RKO (cell line): ENCODE data around the gene ANKRD11.
"Not testable (repeated sequence)": the region's sequence is repeated elsewhere in the genome, so short reads cannot be mapped to it uniquely, and the experiment has no call there.

Experiments
- DNase-seq: peaks from one replicate; pipeline ENCODE4 v3.0.0-alpha.2; 2016; ENCODE audit warnings: low spot score

Gene ANKRD11

DNA sequence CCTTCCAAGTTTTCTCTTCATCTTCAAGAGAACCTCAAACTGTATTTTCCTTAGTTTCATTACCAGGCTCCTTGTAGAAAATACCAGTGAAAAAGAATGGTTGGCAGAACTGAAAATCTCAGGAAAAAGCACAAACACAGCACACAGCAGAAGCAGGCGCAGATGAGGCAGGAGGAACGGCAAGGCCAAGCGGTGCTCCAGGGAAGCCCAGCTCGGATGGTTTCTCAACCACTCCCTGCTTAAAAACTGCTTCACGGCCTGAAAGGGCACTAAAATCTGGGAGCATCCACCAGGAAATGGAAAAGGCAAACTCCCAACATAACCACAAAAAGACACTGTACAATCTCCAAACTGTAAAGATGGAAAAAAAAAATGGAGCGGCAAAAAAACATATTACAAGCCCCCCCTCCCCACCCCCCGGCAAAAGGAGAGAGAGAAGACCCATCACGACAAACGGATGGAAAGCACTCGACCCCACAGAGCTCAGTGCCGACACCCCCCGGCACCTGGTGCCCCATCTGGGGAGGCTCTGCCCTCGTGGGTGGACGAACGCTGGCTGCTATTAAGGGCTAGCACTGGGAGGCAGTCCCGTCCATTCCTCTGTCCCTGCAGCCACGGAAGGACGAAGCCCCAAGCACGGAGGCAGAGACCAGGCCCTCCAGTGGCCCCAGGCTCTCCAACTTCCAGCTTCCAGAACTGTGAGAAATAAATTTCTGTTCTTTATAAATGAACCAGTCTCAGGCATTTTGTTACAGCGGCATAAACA, 145.3 kb downstream of the ANKRD11 start:
- no peak for DNase-seq

DNA sequence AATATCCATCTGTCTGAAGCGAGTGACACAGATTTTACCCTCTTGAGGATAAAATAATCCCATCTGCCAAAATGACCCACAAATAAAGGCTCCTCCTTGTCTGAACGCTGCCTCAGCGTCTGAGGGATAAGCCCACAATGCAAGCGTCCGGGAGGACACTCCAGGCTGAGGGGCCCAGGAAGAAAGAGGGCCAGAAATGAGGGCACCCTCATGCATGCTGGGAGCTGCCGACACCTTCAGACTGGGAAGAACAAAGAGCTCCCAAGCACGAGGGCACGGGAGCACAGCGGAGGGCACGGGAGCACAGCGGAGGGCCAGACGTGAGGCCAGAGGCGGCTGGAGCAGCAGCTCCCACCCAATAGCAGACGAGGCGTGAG, 145.9 kb downstream of the ANKRD11 start:
- DNase-seq: no peak

DNA sequence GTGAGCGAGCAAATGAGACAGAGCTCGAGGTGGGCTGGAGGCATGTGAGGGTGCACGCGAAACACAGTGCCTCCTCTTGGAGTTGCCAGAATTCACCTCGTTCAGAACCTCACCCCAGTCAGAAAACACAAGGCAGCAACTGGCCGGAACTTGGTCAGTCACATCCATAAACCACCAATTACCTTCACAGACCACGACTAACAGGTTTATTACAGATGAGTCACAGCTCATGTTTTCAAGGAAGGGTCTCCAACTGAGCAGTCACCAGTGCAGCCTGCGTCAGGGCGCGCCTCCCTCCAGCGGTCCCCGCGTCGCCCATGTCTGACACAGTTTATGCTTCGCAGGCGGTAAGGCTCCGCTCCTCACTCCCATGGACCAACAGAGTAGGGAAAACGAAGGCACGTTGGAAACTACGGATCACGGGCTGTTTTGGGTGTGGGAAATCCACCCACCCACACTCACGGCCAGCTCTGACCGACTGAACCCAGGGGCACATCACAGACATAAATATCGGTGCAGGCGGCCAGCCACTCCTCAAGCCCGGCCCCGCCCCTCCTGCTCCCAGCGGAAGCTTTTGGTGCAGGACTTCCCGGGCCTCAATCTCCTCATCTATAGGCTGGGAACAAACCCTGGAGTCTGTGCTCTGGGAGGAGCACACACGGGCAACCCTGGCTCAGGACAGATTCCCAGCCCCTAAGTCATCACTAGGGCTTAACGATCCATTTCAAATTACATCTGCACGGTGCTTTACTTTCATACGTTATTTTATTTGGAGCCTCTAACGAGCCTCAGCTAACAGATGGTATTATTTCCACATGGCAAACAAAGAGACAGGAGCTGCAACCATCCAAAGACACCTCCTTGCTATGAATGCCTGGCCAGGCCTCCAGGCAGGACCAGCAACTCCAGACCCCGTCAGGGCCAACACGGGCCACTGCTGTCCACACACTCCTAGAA, 146.6 kb downstream of the ANKRD11 start:
- DNase-seq: no peak

DNA sequence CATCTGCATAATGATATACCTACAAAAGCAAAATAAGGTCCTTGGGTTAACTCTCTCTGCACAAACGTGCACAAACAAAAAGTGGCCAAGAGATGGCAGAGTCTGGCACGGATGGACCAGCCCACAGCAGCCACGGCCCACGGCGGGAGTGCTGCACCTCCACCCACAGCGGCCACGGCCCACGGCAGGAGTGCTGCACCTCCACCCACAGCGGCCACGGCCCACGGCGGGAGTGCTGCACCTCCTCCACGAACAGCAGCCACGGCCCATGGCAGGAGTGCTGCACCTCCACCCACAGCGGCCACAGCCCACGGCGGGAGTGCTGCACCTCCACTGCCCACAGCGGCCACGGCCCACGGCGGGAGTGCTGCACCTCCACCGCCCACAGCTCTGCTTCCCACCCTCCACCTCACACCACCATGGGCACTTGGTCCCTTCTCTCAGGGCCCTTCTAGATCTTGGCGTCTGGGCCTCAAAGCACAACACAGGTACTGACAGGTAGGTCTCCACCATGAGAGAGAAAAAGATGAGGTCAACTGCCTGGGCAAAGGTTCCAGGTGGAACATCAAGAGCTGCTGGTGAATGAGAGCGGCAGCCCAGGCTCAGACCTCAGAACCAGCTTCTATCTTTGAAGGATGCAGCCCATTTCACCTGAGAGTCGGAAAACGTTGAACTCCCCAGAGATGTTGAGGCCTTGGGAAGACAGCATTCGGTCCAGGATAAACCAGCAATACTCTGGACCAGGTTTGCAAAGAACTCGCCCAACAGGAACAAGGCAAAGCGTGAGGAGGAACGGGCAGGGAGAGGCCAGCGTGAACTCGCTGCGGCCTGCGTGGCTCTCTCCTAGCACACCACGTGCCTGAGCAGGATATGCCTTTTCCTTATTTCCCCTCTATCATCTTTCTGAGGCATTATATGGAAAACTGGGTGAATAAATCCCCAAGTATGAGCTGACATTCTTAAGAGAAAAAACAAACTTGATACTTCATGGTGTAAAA, 148.4 kb downstream of the ANKRD11 start:
- no peak for DNase-seq

DNA sequence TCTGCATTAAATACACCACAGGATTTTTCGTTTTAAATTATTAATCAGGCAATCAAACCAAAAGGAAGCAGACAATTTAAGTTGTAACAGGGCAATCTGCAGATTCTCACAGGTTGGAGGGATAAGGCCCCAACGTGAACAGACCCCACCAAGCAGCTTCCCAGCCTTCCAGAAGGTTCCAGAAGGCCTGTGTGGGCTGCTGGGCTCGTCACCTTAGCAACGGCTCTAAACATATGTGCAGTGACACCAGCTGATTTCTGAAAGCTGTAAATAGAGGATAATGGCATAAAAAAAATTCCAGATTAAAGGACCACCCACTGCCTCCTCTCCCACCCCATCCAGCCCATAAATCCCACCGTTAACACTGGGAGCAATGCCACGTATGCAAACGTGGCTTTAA, 149.1 kb downstream of the ANKRD11 start:
- no peak for DNase-seq

DNA sequence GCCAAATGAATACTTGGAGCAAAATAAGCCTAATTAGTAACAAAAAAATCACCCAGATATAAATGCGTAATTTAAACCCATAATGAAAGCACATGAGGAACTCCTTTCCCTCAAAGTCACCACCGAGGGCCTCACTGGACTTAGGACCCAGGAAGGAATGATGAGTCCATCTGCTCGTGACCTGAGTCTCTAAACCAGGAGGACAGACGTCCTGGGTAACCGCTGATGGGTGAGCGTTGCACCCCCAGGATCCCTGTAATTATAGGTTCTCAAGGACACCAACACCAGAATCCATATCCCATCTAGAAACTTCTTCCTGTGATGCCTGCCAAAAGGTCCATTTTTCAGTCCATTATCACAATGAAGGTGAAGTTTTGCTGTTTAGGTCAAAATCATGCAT, 151.5 kb downstream of the ANKRD11 start:
- DNase-seq: no peak

DNA sequence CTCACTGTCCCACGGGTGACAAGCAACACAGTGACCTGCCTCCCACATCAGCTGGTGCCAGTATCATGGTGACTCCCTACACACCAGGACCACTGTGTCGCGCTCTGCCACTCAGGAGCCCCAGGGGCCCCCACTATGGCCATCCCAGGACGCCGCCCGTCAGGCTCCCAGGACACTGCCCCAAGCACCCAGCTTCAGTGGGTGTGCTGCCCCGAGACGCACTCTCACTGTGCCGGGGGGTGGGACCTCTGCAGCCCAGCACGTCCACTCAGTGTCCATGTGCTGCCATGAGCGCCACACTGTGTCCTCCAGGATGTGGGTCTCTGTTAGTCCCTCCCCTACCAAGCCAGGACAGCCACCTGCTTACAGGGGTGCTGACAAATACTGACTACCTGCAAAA, 152.4 kb downstream of the ANKRD11 start:
- DNase-seq: no peak

DNA sequence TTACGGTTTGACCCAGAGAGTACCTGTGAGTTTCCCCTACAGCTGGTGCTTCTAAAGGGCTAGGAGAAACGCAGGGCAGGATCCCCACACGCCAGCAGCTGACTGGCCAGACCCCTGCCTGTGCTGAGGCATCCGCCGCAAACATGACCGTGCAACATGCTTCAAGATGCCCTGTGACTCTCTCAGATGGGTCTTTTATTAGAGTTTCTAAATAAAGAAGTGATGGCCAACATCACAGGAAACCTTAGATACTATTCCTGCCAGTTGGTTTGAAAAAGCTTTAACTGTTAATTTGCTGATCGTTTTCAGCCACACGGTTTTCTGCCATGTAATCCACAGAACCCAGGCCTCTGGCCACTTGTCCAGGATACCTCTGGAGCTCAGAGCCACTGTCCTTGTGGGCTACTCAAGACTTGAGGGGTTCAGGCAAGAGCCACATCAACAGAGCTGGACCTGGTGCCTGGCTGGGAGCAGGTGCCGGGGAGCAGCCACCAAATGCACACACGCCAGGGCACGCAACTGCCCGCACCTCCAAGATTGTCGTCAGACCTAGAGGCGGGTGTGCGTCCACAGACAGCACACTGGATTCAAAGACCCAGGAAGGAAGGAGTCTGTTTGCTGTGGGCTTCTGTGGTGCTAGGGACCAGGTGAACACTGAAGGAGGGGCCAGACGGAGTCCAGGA, 154.4 kb downstream of the ANKRD11 start:
- DNase-seq: no peak

DNA sequence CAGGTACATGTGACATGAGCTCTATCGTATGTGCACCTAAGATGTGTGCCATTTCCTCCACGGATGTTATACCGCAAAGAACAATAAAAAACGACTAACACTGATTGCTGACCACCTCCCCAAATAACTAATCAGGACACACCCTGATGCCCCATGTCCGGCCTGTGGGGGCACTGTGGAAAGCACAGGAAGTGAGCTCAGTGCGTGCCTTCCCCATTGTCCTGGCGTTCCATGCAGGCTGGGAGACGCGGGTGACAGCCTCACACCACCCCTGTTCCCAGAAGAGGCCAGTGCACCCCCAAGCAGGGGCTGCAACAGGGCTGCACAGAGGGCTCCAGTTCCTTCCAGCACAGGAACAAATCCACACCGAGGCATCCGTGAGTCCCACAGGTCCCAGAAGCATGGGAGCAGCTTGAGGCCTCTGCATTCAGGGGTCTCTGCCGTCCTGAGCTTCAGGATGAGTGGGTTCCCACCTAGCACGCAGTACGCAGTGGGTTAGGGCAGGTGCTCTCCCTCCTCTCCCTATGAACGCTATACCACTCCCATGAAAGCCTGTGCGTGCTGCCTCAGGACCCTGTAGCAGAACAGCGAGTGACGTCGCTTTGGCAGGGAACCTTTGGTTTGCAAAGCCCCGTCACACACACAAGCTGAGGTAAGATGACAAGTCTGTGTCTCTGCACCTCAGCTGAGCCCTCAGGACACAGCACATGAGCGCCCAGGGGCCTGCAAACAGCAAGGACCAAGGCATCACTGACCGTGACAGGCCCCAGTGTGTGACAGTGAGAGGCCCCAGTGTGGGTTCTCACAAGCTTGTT, 155.2 kb downstream of the ANKRD11 start:
- no peak for DNase-seq

DNA sequence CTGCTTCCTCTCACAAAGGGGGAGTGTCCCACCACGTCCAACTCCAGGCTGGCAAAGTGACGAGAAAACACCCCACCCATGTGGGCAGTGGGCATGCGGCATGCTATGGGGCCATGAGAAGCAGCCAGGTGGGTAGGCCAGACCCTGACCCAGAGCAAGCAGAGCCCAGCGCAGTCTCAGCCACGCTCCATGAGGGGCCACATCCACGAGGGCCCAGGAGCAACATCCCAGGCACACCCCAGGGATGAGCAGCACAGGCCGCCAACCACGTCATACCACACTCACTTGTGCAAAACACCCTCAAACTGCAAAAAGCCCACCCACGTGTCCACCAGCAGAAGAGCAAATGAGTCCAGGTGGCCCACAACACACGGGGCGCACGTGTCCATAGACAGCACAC, 155.9 kb downstream of the ANKRD11 start:
- no peak for DNase-seq

DNA sequence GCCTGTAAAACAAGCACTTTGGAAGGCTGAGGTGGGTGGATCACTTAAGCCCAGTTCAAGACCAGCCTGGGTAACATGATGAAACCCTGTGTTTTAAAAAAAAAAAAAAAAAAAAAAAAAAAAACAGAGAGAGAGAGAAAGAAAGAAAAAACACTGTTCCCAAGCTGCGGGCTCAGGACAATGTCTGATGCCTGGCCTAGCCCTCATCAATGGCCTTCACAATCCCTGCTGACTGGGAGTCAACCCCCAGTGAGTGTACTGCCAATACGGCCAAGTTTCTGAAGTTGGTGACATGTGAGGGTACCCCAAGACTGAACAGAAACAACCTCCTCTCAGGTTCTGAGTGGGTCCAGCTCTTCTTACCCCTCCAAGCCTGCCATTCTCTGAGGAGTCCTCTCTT, 156.3 kb downstream of the ANKRD11 start:
- no peak for DNase-seq

DNA sequence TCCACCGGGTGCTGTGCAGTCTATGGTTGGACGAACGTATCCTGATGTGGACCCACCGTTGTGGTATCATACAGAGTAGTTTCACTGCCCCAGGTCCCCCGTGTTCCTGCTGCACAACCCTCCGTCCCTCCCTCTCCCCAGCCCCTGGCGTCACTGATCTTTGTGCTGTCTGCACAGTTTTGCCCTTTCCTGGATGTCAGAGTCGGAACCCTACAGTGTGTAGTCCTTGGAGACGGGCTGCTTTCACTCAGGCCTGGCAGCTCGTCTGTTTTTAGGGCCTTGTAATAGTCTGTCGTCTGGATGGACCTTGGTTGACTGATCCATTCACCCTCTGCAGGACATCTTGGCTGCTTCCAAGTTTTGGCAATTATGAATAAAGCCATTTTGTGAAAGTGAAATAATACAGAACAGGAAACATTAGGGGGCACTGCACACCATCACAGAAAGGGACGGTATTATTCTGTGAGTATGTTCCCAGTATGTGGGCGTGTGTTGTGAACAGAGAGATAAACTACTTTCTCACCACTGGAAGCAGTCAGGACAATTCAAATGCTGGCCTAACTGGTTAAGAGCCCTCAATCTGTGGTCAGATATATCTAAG, 156.9 kb downstream of the ANKRD11 start:
- peak; percentile 51 for DNase-seq

DNA sequence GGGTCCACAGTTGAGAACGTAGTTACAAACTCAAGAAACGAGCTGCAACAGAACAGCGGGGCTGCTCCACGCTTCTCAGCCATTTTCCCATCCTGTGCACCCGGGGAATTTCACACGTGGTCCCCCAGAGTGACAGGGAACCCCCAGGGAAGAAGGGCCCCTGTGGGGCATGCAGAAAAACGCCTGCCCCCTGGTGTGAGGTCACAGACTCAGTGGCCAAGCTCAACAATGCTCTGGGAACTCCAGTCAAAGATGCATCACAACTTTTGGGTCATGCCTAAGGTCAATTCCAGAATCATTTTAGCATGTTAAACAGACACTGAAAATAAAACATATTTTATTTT, 157.5 kb downstream of the ANKRD11 start:
- no peak for DNase-seq

DNA sequence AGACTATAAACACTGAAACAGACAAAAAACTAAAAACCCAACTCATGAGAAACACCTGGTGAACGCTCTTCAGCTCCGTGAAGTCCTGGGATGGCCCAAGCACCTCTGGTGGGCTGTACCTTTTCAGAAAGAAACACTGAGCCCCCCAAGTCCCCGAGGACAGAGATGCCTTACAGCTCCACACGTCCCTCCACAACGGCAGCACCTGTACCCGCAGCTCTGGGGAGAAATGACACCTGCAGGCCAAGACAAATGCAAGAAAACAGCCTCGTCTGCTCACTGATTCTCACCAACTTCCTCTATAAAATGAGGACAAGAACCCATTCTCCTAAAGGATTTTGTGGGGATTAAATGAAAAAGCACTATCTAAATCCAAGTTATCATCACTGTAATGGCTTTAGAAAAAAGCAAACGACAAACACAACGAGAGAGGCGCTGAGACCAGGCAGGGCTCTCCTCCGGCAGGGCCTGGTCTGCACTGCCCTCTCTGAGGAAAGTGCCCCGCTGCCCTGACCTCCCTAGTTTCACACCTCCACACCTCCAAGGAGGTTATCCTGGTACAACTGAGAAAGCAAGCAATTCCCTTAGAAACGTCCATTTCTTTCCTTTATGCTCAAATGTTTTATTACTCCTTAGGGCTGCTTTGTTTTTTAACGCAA, 158.0 kb downstream of the ANKRD11 start:
- no peak for DNase-seq

DNA sequence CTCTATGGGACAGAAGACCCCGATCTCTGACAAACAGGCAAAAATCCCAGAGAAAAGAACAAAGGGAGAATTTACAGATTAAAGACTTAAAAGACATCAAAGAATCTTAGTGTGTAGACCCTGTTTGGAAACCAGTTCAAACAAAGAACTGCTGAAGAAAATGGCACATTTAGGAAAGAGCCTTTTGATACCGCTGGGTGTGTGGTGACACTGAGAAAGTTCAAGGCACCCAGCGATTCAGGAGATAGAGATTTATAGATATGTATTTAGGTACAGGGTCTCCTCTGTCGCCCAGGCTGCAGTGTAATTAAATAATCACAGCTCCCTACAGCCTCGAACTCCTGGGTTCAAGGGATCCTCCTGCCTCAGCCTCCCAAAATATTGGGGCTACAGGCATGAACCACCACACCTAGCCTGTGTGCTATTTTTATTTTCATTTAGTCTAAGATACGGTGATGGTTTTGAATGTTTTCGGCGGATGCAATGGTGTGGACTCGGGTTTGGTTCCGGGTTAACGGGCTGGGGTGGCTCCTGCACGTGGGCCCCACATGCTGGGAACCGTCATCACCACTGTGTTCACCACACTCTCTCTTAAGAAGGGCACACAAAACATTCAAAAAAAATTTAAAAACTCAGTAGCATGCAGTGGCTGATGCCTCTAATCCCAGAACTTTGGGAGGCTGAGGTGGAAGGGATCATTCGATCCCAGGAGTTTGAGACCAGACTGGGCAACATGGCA, 158.8 kb downstream of the ANKRD11 start:
- DNase-seq: no peak

DNA sequence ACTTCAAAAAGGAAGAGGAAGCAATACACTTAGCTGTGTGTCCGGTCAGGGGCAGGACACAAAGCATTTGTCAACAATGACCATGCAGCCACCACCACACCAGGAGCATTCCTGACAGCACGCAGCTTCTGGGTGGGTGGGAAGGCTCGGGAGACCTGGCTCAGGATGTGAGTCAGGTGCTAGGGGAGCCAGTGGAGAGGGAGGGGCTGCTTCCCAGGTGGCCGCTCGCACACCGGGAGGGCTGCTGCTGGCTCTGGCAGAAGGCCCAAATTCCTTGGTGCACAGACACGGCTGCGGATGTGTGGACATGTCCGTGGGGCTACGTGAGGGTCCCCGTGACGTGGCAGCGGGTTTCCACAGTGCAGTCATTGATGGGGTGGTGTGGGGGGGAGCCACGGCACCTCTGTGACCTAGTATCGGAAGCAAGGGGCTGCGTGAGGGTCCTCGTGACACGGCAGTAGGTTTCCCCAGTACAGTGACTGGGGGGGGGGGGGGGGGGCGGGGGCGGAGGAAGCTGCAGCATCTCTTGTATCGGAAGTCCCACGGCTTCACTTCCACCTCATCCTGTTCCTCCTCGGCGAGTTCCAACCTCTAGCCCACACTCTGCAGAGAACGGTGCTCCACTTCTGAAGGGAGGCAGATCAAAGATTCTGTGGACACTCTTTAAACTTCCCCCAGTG, 160.0 kb downstream of the ANKRD11 start:
- DNase-seq: no peak

DNA sequence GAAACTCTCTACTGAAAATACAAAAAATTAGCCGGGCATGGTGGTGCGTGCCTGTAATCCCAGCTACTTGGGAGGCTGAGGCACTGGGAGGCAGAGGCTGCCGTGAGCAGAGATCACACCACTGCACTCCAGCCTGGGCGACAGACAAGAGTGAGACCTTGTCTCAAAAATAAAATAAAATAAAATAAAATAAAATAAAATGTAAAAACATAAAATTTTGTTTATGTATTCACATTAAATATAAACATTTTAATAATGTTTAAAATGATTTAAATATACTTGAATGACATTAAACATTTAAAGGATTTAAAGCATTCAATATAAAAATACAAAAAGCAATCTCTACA, 160.6 kb downstream of the ANKRD11 start:
- DNase-seq: not testable (repeated sequence)
